T-helper 1 cell (primary cell): ENCODE data around the gene ZNF322.
"Not testable (repeated sequence)": the region's sequence is repeated elsewhere in the genome, so short reads cannot be mapped to it uniquely, and the experiment has no call there.

Experiments
- DNase-seq, 5 donors: peaks; one replicate each; pipeline ENCODE4 v3.0.0-alpha.2; 2012 to 2020
- total RNA-seq, 4 donors: gene quantifications; one replicate each; lab custom pipeline; 2026; lab: John Stamatoyannopoulos, UW

ZNF322 gene, protein sequence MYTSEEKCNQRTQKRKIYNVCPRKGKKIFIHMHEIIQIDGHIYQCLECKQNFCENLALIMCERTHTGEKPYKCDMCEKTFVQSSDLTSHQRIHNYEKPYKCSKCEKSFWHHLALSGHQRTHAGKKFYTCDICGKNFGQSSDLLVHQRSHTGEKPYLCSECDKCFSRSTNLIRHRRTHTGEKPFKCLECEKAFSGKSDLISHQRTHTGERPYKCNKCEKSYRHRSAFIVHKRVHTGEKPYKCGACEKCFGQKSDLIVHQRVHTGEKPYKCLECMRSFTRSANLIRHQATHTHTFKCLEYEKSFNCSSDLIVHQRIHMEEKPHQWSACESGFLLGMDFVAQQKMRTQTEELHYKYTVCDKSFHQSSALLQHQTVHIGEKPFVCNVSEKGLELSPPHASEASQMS
- total RNA-seq: 2.3 to 5.9 (median 3.8) reads per million in 4 donors

DNA sequence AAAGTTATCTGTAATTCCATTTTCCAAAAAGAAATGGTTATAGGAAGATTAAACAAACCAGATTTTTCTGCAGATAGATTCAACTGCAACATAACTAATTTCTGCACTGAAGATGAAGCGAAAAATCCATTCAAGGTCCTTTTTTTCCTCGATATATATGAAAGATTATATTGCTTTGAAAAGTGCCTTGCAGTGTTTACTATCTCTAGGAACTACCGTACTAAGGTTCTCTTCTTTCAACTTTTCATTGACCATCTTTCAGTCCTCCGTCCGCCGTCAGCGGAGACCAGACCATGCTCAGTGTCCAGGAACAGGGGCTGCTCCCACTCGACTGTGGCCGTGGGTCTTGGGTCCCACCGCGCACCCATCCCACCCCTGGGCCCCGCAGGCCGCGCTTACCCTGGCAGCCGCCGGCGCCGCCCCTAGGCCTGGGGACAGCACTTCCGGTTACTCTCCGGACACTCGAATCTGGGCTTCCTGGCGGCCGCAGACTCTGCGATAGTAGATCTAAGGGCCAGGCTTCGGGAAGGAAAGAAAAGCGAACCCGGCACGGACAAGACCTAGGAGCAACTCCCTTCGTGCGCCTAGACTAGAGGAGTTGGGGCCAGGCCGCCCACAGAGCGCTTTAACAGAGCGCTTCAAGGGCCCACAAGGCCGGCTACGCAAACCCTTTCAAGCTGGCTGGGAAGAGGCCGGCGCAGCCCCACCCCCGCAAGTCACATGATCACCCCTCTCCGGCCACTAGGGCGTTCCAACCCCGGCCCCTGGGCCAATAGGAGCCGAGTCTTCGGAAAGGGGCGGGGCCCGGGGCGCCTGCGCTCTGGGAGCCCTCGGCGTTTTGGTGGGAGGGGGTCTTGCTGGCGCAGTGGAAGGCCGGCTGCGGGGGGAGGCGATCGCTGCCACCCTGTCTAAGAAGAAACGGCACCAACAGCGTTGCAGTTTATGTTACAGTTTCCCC lies at the start of gene ZNF322:
ZNF322 (minus strand) TSS at position 705 of the 958 bp plus-strand sequence. CDS start 21,193 bp downstream, outside the sequence.
- DNase-seq: peak; percentile 77 to 91 (median 81)

- DNase-seq: not testable (repeated sequence)
Measured at GRCh38 chr6:26705780-26706179, 46.2 kb upstream of the ZNF322 start.

DNA sequence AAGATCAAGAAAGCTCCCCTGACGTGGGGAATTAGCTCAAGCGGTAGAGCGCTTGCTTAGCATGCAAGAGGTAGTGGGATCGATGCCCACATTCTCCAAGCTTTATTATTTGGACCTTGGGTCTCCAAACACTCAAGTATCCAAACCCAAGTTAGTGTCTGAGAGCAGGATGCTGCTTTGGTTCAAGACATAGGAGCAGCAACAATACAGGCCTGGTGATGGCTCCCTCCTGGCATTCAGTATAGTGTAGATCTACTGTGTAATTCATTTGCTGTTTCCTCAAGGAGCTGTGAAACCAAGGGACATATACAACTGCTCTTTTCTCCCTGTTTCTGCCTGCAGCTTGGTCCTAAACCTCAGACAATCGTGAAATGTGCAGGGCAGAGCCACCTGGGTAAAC lies 45.8 kb upstream of the ZNF322 start:
- DNase-seq: not testable (repeated sequence)

DNA sequence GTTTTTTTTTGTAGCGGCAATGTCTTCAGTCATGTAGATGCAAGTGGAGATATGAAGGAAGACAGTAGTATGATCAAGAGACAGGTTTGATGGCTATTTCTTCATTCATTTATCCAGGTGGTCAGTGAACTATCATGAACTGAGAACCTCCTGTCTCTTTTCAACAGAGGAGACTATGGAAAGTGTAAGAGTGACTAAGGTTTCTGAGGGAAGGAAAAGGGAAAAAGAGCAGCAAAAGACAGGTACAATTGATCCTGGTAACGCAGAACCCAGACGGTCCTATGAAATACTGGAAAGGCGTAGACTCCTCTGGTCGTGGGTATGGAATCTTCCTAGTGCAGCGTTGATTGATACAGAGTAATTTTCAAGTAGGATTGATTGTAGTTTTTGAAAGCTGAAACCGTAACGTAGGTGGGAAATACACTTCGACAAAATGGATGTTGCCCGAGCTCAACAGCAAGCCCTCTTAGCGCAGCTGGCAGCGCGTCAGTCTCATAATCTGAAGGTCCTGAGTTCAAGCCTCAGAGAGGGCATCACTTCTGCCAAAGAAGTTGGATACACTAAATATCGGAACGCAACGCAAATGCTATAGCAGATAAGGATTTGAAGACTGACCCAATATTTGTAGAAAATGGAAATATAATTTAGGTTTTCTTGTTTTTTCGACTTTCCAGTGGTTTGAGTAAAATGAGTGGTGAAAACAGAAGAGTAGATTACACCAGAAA lies 41.6 kb upstream of the ZNF322 start:
- DNase-seq: not testable (repeated sequence)

GRCh38 chr6:26697496-26697895 lies 38.0 kb upstream of the ZNF322 start:
- not testable (repeated sequence) for DNase-seq

DNA sequence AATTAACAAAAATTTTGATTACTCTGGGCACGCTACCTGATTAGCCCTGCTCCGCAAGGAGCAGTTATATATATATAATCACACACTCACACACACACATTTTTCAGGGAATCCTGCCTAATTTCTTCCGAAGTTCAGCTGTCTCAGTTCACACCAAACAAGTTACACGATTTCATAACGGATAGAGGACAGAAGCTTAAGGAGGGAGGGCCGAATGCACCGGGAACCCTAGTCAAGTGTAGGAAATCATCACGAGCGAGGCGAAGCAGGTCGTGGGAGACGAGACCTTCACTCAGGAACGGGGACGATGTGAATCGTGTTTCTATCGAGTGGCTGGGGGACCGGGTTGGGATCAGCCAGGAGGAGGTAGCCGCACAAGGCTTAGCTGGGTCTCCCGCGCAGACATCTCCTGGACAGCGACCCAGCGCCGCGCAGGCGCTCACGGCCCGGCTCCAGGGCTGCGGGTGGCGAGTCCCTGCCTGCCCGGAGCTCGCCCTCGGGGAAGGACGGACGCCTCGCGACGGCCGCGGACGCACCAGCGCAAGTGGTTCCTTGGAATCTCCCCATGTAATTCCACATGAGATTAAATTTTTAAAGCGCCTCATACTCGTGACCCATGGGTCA lies 29.9 kb upstream of the ZNF322 start:
- not testable (repeated sequence) for DNase-seq

- not testable (repeated sequence) for DNase-seq
Measured at GRCh38 chr6:26682435-26683042, 23.0 kb upstream of the ZNF322 start.

DNA sequence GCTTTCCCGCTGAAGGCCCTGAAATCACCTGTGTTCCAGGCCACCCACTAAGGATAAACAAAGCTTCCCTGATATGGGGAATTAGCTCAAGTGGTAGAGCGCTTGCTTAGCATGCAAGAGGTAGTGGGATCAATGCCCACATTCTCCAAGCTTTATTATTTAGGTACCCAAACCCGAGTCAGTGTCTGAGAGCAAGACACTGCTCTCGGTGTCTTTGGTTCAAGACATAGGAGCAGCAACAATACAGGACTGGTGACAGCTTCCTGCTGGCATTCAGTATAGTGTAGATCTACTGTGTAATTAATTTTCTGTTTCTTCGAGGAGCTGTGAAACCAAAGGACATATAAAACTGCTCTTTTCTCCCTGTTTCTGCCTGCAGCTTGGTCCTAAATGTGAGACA lies 13.7 kb upstream of the ZNF322 start:
- DNase-seq: not testable (repeated sequence)

GRCh38 chr6:26670558-26670957 lies 11.0 kb upstream of the ZNF322 start:
- DNase-seq: not testable (repeated sequence)

- DNase-seq: not testable (repeated sequence)
Measured at GRCh38 chr6:26670003-26670402, 10.5 kb upstream of the ZNF322 start.

GRCh38 chr6:26660000-26660361 lies 435 bp upstream of the ZNF322 start:
- DNase-seq: peak in 1 of 5 donors; percentile 1

DNA sequence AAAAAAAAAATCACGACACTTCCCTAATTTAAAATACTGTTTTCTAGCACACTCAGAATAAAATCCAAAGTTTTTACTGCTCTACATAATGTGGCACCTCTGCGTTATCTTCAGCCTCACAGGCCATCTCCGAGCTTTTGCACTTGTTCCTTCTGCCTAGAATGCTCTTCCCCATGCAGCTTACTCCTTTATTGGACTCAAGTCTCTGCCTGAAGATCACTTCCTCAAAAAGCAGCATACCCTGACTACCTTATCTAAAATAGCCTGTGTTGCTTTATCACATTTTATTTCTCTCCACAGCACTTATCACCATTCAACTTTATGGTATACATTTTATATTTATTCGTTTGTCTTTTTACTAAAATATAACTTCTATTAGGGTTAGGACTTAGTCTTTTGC lies 2.3 kb downstream of the ZNF322 start:
- no peak for DNase-seq

- no peak for DNase-seq
Measured at GRCh38 chr6:26653007-26653406, 6.5 kb downstream of the ZNF322 start.

- no peak for DNase-seq
Measured at GRCh38 chr6:26651133-26651781, 8.3 kb downstream of the ZNF322 start.

- DNase-seq: no peak
Measured at GRCh38 chr6:26646074-26646473, 13.5 kb downstream of the ZNF322 start.

DNA sequence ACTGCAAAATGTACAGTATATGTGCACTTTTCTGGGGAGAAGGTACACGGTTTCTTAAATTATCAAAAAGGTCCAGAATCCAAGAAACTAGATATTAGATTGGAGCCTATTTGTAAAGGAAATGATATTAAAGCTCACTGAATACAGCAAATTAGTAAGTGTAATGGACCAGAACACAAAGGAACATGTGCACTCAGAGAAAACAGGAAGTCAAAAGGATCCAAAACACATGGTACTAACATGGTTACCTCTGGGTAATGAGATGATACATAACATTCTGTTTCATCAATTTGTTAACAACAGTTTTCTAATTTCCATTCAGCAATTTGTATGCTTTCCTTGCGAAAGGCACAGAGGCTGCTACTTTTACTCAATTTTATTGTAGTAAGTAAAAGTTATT lies 18.7 kb downstream of the ZNF322 start:
- DNase-seq: no peak

- DNase-seq: no peak
Measured at GRCh38 chr6:26629359-26629758, 30.2 kb downstream of the ZNF322 start.

- DNase-seq: no peak
Measured at GRCh38 chr6:26627843-26628242, 31.7 kb downstream of the ZNF322 start.

- no peak for DNase-seq
Measured at GRCh38 chr6:26624557-26624956, 35.0 kb downstream of the ZNF322 start.

DNA sequence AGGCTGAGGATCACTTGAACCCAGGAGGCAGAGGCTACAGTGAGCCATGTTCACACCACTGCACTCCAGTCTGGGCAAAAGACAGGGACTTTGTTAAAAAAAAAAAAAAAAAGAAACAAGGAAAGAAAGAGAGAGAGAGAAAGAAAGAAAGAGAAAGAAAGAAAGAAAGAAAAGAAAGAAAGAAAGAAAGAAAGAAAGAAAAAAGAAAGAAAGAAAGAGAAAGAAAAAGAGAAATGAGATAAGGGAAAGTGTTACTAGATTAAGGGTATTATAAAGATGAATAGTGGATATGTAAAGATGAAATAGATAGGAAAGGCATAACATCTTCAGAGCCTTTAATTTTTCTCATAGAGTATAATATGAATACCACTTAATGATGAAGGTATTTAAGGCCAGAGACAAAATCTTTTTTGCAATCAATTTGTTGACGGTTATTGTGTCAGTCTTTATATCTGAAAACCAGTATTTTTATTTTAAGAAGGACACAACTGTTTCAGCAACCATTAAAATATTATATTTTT lies 36.1 kb downstream of the ZNF322 start:
- no peak for DNase-seq
